Fibroblast of peridontal ligament (primary cell): Measurements from ENCODE around the gene LEKR1.

Experiments
- DNase-seq: peaks from one replicate; pipeline ENCODE4 v3.0.0-alpha.2; 2010; ENCODE audit errors: extremely low read depth

The LEKR1 gene

DNA sequence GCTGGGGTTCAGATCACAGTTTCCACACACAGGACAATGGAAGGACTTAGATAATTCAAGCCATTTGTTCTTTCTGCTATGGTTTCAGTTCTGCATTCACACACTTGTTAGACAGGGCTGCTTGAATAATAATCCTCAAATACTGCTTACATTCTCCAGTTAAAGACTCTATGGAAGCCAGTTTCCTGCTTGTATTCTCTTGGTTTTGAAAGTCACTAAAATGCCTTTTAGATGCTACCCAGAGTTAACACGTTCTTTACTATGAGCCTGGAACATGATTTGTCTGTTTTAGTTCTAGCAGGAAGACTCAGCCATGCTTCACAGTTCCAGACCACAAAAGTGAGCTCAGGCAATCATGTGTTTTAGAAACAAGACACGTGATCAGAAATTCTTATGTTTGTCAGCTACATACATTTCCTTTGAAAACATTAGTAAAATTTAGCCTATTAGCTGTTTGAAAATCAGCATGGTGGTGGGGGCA, 152.4 kb downstream of the LEKR1 start:
- peak; percentile 58 for DNase-seq

DNA sequence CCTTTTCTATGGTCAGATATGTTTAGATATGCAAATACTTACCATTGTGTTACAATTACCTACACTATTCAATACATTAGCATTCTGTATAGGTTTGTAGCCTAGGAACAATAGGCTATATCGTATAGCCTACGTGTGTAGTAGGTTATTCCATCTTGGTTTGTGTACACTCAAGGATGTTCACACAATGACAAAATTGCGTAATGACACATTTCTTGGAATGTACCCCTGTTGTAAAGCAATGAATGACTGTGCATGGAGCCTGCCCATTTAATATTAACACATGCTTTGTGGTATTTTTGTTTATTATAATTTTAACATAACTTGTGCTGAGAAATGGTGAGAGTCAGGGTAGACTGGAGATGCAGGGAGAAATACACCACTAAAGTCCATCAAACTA, 154.9 kb downstream of the LEKR1 start:
- no peak for DNase-seq

DNA sequence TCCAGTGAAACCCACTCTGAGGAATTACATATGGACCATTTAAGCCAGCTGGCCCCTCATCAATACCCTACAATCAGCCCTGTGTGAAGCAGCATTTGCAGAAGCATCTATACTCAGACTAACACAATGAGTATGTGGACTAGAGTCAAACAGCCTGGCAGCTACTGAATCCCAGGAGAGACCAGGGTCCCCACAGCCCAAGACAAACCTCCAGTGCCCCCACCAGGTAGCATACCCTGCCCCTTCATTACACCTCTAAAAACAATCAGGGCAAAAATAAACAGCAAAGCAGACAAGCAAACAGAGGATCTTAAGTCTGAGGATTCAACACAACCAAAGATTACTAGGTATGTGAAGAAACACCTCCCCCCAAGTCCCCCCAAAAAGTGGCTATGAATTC, 157.4 kb downstream of the LEKR1 start:
- no peak for DNase-seq

DNA sequence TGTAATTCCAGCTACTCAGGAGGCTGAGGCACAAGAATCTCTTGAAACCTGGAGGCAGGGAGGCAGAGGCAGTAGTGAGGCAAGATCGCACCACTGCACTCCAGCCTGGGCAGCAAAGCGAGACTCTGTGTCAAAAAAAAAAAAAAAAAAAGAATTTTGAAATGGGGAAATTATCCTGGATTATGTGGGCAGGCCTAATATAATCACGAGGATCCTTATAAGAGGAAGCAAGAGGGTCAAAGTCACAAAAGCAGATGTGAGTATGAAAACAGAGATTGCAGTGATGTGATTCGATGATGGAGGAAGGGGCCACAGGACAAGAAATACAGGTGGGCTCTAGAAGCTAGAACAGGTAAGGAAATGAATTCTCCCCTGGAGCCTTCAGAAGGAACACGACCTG, 159.6 kb downstream of the LEKR1 start:
- no peak for DNase-seq

DNA sequence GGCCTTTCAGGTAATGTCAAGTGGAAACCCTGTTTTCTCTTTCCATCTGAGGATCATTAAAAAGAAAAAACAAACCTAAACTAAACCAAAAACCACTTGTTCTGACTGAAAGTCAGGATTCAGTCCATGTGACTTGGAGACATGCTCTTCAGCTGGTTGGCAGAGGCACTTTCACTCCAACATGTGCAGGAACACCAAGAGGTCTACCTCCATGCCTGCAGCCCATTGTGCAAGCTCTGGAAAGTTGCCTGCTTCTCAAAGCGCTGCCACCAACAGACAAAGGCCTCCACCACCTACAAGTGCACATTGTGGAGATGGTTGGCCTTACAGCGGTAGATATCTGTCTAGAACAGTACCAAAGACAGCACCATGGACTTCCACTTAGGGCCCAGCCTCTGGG, 161.8 kb downstream of the LEKR1 start:
- no peak for DNase-seq

DNA sequence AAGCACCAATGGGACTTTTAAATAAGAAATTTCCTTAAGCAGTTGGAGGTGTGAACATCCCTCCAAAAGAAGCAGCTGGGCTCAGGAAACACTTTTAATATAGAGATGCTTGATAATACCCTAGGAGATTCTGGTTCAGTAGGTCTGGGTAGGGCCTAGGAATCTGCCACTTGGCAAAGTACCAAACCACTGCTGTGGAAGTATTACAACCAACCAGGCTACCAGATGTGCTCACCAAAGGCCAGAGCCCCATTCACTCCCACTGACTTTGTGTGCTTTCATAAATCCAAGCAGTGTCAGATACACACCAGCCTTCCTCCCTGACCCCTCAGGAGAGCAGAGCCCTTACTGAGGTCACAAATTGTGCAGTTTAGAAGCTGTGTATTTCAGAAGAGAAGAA, 171.2 kb downstream of the LEKR1 start:
- peak; percentile 62 for DNase-seq

DNA sequence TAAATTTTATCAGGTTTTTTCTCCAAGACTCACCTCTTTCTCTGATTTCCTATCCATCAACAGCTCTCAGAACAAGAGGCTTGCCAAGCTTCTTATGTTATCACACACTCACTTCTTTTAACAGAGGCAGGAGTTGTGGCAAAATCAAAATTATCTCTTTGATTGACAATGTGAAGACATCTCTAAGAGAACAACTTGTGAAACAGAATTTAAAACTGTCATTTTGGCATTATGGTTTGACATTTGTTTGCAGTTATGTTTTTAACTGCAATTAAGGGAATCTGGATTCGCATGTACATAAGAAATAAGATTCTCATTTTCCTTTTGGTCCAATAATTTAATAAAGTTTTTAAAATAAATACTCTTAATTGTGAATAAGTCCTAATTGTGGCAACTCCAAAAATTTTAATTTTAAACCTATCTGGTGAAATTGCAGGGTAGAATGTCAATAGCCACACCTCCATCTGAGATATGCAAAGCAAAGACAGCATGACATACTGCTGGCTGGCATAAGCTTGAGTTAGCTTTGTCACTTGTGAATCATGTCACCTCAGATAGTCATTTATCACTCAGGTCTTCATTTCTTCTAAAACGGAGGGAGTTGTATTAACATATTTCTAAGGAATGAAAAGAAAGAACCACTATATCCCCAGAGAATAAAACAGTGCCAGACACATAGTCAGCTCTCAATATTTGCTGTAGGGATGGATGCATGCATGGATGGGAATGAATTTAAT, 175.2 kb downstream of the LEKR1 start:
- no peak for DNase-seq

DNA sequence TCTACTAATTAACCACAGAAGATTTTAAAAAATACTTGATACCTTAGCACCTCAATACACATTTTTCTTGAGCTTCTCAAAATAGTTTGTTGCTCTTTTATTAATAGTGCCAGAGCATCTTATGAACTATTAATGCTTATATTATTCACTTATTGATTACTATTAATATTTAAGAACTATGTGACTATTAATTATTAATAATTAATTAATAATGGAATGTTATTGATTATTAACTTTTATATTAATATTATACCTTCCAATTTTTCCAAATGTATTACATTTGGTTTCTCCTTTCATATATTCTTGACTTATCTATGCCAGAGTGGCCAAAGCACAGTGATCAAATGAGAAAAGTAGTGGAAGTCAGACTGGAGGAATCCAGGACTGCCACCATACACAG, 195.5 kb downstream of the LEKR1 start:
- no peak for DNase-seq

DNA sequence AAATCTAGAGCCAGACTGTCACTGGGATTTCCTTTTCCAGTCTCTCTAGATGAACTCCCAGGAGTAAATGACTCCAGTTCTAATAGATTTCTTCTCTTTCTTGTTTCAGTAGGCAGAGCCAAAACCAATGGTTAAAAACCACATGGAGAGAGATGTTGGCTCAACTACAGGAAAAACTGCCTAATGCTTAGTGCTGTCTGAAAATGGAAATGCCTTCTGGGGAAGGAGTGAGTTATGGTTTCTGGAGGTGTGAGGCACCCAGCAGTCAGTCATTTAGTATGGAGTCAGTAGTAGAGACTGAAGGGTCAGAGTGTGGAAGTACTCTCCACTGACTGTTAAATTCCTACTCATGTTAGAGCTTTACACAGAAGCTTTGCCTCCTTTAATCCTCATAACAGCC, 197.1 kb downstream of the LEKR1 start:
- peak; percentile 39 for DNase-seq

DNA sequence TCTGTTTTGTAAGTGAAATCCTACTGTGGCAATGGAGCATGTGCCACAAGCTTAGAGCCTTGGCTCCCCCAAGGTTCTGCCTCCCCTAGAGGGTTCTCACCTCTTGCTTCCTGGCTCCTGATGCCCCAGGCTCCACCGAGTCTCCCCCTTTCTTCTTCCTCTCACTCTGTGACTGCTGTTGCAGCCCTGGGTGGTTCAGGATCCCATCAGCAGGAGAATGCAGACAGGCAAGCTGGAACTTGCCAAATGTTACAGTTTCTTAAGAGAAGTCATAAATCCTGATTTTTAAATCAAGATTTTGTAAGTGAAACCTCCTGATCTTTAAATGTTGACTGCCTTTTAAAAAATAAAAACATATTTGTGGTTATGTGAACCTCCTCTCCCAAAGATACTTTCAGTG, 199.9 kb downstream of the LEKR1 start:
- no peak for DNase-seq

DNA sequence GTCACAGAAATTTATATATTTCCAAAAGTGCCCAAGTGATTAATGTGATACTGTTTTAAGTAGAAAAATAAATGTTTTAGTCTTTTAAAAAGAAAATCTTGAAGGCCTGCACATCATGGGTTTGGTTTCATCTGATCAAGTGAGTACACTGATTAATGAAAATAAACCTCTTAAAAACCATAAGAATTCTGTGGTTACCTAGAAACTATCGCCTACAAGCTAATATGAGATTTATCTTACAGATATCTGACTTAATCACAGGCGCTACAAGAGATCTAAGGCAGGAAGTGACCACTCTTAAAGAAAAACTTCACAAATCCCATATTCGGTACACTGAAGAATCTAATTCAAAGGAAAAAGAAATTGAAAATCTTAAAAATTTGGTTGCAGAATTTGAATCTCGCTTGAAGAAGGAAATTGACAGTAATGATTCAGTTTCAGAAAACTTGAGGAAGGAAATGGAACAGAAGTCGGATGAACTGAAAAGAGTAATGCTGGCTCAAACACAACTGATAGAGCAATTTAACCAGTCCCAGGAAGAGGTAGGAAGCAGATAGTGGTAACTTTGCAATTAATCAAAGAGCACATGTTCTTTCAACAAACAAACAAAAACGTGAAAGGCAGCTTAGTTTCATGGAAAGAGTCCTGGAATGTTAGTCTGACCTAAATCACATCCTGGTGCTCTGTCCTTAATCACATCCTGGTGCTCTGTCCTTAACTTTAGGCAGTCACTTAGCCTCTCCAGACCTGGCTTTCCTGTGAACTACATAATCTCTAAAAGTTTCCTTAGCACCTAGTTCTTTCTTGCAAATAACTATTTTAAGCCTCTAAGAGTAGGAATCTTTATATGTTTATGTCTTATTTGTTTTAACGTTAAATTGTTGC, 201.9 kb downstream of the LEKR1 start:
- DNase-seq = no peak

DNA sequence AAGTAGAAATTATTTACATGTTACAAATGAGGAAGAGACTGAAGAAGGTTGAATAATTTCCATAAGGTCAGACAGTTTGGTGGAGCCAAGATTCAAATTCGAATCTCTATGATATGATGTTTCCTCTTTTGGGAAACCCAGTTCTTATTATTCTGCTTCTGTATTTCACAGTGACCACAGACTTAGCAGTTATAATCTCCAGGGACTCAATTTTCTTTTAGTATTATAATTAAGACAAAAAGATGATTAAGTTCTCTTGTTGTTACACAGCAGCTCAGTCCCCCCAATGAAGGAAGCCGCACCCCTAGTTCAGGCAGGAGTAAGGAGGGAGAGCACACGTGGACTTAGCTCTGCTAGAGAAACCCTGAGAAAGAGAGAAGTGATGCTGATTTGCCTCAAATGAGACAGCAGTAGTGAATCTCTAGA, 203.2 kb downstream of the LEKR1 start:
- no peak for DNase-seq

DNA sequence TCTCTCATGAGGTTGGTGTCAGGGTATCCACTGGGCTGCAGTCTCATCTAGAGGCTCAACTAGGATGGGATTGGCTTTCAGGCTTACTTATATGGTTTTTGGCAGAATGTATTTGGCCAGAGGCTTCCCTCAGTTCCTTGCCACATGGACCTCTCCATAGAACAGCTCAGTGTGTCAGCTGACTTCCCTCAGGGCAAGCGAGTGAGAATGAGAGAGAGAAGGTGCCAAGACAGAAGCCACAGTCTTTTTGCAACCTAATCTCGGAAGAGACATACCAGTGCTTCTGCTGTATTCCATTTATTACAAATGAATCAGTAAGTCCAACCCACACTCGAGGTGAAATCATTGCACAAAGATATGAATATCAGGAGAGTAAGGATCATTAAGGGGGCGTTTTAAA, 204.6 kb downstream of the LEKR1 start:
- DNase-seq = no peak

DNA sequence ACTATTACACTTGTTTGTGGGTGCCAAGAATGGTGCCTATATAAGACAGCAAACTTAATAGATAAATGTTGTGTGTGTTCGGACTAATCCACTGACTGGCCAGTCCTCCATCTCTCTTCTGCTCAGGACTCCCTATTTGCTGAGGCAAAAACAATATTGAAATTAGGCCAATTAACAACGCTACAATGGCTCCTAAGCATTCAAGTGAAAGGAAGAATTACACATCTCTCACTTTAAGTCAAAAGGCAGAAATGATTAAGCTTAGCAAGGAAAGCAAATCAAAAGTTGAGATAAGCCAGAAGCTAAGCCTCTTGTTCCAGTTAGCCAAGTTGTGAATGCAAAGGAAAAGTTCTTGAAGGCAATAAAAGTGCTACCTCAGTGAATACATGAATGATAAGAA, 206.8 kb downstream of the LEKR1 start:
- no peak for DNase-seq

DNA sequence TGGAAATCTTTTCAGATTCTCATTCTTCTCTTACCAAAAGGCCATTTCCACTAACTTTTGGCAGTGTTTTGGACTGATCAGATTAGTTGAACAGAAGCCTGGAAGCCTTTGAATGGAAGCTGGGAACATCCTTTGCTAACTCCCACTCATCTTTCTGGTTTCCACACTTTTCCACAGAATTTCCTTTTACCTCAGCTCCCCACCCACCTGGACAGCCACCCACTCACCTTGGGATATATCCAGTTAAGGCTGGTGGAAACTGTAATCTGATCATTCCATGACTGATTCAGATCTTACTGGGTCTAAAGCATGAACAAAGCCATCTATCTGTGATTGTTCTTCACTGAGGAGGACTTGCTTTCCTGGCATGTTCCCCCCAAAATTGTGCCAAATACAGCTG, 214.3 kb downstream of the LEKR1 start:
- DNase-seq = no peak

DNA sequence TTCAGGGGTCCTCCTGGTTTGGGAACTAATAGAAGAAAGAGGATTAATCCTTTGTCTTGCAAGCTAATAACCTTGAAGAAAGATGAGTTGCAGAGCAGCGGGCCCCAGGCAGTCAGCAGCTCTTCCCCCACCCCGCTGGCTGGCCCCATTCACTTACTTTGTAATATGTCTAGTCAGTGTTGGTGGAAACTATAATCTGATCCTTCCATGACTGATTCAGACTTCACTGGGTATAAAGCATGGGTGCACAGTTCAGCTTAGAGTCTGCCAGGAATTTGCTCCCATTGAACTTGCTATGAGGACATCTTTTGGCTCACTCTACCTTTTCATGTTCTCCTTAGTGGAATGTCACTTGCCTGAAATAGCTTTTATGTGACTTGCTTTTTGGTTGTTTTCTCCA, 216.1 kb downstream of the LEKR1 start:
- no peak for DNase-seq

DNA sequence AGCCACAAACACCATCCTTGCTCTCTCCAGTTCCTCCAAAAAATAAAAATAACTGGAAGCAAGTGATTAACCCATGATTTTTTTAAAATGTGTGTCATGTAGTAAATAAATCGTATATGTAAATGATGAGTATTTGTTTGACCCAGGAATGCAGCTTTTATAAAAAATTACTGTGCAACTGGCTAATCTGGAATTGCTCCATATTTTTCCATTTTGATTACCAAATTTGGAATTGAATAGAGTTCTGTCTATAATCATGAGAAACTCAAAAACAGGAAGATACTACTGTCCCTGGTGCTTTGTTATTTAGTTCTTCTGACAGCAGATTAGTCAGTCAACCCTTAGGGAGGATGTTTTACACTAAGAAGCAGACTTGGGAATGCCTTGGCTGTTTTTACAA, 217.6 kb downstream of the LEKR1 start:
- DNase-seq = no peak

DNA sequence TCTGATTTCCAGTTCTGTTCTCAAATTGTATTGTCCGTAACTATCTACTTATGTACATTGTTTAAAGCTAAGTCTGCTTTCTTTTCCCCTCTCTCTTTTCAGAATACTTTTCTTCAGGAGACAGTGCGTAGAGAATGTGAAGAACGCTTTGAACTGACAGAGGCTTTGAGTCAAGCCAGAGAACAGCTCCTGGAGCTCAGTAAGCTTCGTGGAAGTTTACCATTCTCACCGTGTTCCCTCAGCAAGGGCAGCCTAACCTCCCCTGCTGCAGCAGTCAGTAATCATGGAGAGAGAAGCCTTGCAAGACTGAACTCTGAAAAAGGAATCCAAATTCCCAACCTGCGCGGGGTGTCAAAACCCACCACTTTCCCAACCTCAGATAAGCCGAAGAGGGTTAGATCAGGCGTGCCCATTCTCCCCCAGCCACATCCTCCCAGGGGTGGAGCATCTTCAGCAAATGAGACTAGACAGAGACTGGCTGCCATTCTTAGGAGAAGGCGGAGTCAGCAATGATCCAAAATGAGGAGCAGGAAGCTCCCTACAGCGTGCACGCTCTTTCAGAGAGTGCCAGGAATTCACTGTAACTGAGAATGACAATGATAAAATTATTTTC, 219.2 kb downstream of the LEKR1 start:
- DNase-seq = no peak

DNA sequence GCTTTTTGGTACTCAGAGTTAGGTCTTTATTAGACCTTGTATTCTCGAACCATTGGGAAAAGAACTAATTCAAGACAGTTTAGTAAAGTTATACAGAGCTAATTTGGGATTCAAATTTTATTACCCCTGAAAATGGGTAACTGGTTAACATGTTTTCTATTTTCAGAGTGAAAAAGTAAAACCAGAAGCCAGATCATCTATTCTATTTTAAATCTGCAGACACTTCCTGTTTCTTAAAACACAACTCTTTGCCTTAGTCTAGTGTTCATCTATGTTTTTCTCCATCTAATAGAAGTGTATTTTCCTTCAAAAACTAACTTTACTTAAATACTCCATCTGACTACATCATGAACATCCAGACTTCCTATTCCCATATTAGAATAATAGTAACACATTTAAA, 220.4 kb downstream of the LEKR1 start:
- DNase-seq = no peak

DNA sequence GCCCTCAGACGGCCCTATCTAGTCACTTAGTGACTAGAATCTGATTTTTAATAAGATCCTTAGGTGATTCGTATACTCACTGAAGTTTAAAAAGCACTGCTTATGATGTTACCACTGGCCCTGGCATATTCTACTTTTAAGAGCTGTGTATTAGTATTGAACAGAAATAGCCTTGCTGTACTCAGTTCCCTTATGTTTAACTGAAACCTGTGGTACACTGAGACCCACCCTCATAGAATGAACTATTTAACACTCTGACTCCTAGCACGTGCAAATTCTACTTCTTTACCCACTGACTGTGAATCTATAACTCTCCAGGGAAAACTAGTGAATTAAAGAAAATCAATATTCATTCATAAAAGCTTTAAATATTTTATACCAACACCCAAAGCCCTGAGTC, 224.9 kb downstream of the LEKR1 start:
- DNase-seq = no peak

DNA sequence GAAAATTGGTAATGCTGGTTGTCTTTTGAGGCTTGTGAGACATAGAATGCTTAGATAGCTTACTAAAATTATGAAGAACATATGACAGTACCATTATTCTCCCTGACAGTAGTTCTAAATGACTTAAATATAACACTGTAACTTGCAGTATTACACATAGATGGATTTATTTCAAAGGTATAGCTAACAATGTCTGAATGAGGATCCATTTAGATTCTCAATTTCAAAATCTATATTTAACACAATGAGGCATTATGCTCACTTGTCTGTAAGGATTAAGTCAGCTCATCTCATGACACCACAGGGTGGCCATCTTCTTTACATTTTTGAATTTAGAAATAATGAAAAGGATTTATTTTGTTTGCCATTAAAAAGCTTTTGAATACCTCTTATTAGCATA, 225.4 kb downstream of the LEKR1 start:
- DNase-seq = no peak

DNA sequence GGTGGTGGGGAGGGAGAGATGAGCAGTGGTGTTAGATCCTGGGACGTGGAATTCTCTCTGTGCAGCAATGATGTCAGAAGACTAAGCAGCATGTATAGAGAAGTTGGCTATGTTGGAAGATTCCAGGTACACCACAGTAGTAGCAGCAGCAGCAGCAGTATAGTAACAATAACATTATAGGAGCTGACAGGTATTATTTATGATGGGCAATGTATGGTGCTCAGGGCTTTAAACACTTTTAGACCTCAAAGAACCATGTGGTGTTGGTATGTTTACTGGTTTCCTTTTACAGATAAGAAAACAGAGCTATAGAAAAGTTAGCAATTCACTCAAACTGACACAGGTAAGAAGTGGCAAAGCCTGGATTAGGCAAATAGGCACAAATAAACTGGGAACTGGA, 229.9 kb downstream of the LEKR1 start:
- no peak for DNase-seq
